HL-60 (cell line): Measurements from ENCODE around the gene PITPNB.

Experiments used
- DNase-seq, 2 experiments: peaks; one replicate each; pipeline ENCODE4 v3.0.0-alpha.2; 2010 to 2020; ENCODE audit warnings: low read depth in 1 of 2, low spot score in 1 of 2
- H3K27ac ChIP-seq: fragments of 250-450 bp; sonication (Bioruptor Pico); replicated peaks from 2 replicates; pipeline ENCODE4 v1.5.1; 2020; ENCODE audit warnings: mild to moderate bottlenecking, moderate library complexity
- H3K27me3 ChIP-seq: fragments of 250-450 bp; sonication (Bioruptor Pico); 2 replicates; pipeline ENCODE4 v1.5.1; 2021; ENCODE audit warnings: mild to moderate bottlenecking, moderate library complexity; ENCODE audit not compliant: insufficient read depth, poor library complexity, severe bottlenecking
- H3K4me3 ChIP-seq: replicated peaks from 2 replicates; pipeline ENCODE4 v1.5.1; 2011; ENCODE audit warnings: mild to moderate bottlenecking, control low read depth, low read length; ENCODE audit not compliant: insufficient read depth
- GABPA ChIP-seq: IDR thresholded peaks from 2 replicates; pipeline ENCODE4 v1.6.1; 2012; ENCODE audit warnings: low read depth
- POLR2AphosphoS5 ChIP-seq: IDR thresholded peaks from 2 replicates; pipeline ENCODE4 v1.6.1; 2012; ENCODE audit warnings: low read depth
- SPI1 ChIP-seq: IDR thresholded peaks from 2 replicates; pipeline ENCODE4 v1.6.1; 2012; ENCODE audit warnings: low read depth, mild to moderate bottlenecking, borderline replicate concordance
- TF ChIP-seq, protein P1 (sequence below): IDR thresholded peaks from one replicate; pipeline ENCODE4 v1.5.1; 2011; ENCODE audit warnings: low read length, control low read depth, inconsistent platforms; ENCODE audit not compliant: insufficient read depth
- TF ChIP-seq, protein P2 (sequence below): IDR thresholded peaks from 2 replicates; pipeline ENCODE4 v1.6.1; 2012; ENCODE audit warnings: low read depth; ENCODE audit not compliant: insufficient replicate concordance

PITPNB gene

DNA sequence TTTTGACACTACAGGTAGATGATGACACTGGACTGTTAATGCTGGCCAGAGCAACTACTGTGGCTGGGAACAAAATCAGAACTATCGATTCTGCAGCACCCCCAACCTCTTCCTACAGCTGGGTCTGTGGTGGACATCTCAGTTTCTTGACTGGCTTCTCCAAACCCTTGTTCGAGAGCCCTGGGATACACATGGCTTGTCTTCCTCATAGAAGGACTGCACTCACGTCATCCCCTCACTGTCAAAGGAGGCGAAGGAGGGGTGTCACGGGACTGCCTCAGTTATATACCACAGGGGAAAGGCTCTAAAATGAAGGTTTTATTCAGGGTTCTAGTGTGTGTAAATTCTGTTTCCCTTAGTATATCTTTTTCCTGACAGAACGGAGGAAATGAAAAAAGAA lies 44.9 kb downstream of the PITPNB start:
- no peak overlapping the region for H3K4me3 ChIP-seq

DNA sequence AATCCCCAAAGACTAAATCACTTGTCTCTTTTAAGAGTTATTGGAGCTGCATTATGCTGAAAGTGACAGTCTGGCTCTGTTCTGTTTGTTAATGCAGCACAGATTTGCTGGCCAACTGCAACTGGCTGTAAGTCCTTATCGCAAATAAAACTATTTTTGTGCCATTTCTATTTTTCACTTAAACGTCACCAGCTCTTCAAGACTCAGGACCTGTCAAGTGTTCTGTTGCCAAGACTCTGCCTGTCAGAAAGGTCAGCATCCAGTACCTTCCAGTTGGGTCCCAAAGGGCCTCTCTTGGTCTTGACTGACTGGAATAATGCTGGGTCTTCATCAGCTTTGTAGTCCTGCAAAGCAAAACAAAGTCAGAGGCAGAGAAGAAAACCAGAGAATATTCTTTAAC lies 45.6 kb downstream of the PITPNB start:
- TF ChIP-seq, protein P1, sequence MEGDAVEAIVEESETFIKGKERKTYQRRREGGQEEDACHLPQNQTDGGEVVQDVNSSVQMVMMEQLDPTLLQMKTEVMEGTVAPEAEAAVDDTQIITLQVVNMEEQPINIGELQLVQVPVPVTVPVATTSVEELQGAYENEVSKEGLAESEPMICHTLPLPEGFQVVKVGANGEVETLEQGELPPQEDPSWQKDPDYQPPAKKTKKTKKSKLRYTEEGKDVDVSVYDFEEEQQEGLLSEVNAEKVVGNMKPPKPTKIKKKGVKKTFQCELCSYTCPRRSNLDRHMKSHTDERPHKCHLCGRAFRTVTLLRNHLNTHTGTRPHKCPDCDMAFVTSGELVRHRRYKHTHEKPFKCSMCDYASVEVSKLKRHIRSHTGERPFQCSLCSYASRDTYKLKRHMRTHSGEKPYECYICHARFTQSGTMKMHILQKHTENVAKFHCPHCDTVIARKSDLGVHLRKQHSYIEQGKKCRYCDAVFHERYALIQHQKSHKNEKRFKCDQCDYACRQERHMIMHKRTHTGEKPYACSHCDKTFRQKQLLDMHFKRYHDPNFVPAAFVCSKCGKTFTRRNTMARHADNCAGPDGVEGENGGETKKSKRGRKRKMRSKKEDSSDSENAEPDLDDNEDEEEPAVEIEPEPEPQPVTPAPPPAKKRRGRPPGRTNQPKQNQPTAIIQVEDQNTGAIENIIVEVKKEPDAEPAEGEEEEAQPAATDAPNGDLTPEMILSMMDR = no peak
- no peak for TF ChIP-seq POLR2AphosphoS5
- no peak for TF ChIP-seq GABPA
- no peak overlapping the region for H3K4me3 ChIP-seq
- no peak overlapping the region for H3K27ac ChIP-seq
- DNase-seq = no peak
- H3K27me3 ChIP-seq = no peaks in the 10 kb centered on the region

More for the DNA sequence above, 44.9 kb downstream of the PITPNB start:
- no peak overlapping the region for H3K27ac ChIP-seq
- no peaks in the 10 kb centered on the region for H3K27me3 ChIP-seq
- no peak for DNase-seq
- TF ChIP-seq POLR2AphosphoS5 (no peak), GABPA (no peak), SPI1 (no peak)
- TF ChIP-seq, protein P1 = no peak

DNA sequence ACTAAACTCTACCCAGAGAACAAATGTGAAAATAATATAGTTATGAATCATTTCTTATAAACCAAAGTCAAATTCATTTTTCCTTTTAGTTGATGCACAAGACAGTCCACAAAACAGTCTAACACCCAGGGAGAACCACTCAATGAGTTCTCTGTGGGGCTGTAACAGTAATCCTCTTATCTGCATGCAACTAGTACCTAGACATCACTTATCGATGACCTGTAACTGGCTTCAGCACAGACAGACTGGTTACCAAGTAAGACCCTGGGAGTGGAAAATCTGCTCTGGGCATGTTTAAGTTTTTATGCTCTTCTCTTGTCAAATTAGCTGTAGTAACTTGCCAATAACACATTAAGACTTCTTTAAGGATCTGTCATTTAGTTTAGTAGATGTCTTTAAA lies 46.6 kb downstream of the PITPNB start:
- H3K27ac ChIP-seq = no peak overlapping the region
- DNase-seq = no peak
- no peak for TF ChIP-seq SPI1
- no peaks in the 10 kb centered on the region for H3K27me3 ChIP-seq
- H3K4me3 ChIP-seq = no peak overlapping the region

DNA sequence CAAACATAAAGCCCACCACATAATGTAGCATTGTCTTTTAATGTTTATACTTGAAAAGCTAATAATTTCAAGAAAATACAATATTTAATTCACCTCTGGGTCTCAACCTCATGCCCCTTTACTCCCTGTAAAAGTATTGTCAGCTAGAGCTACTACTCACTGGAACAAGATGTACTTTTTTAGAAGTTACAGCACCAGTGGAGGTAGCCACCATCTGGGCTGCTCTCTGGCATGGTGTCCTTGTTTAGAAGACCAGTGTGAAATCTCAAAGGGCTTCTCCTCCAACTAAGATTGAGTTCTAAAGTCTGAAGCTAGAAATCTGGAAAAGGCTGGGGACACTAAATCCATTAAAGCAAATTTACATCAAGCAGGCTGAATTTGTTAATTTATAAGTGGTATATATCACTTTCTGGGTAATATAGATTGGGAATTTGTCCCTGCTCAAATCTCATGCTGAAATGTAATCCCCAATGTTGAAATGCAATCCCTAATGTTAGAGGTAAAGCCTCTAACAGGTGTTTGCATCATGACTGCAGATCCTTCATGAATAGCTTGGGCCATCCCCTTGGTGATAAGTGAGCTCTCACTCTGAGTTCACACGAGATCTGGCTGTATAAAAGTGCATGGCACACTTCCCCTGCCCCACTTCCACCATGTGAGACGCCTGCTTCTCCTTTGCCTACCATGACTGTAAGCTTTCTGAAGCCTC lies 47.6 kb downstream of the PITPNB start:
- TF ChIP-seq POLR2AphosphoS5 = no peak
- TF ChIP-seq, protein P1 = no peak
- TF ChIP-seq, protein P2, sequence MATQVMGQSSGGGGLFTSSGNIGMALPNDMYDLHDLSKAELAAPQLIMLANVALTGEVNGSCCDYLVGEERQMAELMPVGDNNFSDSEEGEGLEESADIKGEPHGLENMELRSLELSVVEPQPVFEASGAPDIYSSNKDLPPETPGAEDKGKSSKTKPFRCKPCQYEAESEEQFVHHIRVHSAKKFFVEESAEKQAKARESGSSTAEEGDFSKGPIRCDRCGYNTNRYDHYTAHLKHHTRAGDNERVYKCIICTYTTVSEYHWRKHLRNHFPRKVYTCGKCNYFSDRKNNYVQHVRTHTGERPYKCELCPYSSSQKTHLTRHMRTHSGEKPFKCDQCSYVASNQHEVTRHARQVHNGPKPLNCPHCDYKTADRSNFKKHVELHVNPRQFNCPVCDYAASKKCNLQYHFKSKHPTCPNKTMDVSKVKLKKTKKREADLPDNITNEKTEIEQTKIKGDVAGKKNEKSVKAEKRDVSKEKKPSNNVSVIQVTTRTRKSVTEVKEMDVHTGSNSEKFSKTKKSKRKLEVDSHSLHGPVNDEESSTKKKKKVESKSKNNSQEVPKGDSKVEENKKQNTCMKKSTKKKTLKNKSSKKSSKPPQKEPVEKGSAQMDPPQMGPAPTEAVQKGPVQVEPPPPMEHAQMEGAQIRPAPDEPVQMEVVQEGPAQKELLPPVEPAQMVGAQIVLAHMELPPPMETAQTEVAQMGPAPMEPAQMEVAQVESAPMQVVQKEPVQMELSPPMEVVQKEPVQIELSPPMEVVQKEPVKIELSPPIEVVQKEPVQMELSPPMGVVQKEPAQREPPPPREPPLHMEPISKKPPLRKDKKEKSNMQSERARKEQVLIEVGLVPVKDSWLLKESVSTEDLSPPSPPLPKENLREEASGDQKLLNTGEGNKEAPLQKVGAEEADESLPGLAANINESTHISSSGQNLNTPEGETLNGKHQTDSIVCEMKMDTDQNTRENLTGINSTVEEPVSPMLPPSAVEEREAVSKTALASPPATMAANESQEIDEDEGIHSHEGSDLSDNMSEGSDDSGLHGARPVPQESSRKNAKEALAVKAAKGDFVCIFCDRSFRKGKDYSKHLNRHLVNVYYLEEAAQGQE = no peak
- Histone ChIP-seq H3K27ac (no peak overlapping the region), H3K4me3 (no peak overlapping the region), H3K27me3 (no peaks in the 10 kb centered on the region)
- no peak for DNase-seq

DNA sequence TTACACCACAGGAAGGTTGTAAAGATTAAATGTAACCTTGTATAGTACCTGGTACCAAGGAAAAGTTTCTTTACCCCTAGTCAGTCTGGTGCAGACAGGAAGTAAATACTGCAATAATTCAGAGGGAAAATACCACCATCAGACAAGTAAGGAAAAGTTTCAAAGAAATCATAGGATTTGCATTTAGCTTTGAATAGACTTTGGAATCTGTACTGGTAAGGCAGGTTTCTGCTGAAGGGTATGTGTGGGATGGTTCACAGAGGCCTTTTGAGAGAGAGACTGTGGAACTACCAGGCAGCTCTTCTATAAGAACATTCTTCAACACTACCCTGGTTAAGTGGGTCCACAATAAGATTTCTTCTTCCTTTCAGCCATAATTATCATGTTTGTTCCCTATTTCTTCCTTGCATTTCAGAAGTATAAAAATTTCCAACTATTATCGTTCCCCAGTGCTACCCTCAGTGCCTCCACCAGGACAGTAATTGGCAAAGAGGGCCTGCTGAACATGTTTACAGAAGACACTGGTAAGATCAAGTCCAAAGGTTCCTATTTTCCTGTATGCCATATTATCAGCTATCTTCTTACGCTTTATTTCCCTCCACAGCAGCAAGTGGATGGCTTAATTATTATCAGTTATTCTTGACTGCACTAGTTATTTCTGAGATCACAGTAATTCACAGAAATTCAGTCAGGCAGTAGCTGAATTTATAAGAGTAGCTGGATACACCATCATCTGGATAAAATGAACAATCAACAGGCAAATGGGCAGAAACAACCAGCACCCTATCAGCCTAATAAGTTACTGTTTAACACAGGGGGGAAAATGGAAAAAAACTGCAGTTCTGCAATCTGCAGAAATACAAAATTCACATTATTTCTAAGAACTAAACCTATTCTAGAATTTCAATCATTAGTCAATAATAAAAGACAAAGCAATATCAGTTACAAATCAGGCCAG lies 48.5 kb downstream of the PITPNB start:
- Histone ChIP-seq H3K27ac (no peak overlapping the region), H3K4me3 (no peak overlapping the region), H3K27me3 (no peaks in the 10 kb centered on the region)
- DNase-seq = no peak
- TF ChIP-seq, protein P1 = no peak
- TF ChIP-seq GABPA (no peak), POLR2AphosphoS5 (no peak), SPI1 (no peak)
- TF ChIP-seq, protein P2 = no peak
